GM19372 (cell line): Measurements from ENCODE around the gene TNFSF9.
"Not testable (repeated sequence)": the region's sequence is repeated elsewhere in the genome, so short reads cannot be mapped to it uniquely, and the experiment has no call there.

Experiments
- ATAC-seq: cut with Tn5 transposase; IDR thresholded peaks from one replicate; pipeline ENCODE4 v1.9.1; 2021; ENCODE audit warnings: mild to moderate bottlenecking, low read depth, moderate library complexity; ENCODE audit not compliant: unreplicated experiment

Gene TNFSF9

DNA sequence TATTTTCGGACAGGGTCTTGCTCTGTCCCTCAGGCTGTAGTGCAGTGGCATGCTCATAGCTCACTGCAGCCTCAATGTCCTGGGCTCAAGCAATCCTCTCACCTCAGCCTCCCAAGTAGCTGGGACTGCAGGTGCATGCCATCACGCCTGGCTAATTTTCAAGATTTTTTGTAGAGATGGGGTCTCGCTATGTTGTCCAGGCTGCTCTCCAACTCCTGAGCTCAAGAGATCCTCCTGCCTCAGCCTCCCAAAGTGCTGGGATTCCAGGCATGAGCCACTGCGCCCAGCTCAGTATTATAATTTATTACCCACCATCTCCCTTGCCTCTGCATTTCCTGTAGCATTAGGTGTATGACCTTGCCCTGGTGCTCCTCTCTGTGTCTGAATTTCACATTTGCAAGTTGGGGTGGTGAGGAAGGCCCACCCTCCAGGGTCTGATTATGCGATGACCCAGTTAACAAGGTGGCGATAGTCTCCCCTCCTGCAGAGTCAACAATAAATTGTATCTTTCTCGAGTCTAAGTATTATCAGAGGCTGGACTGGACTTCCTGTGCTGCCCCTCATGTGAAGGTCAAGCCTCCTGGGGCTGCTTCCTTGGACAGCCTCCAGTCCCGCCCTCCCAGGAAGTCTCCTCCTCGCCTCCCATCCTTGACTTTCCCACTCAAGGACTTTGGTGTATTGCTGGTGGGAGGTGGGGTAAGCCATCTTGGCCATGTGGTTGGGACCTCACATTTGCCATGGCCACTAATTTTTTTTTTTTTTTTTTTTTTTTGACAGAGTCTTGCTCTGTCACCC lies 27.2 kb upstream of the TNFSF9 start:
- no peak for ATAC-seq

- ATAC-seq: not testable (repeated sequence)
These were observed 22.6 kb upstream of the TNFSF9 start for GRCh38 chr19:6508028-6508771.

- no peak for ATAC-seq
These were observed 21.5 kb upstream of the TNFSF9 start for GRCh38 chr19:6509118-6509971.

DNA sequence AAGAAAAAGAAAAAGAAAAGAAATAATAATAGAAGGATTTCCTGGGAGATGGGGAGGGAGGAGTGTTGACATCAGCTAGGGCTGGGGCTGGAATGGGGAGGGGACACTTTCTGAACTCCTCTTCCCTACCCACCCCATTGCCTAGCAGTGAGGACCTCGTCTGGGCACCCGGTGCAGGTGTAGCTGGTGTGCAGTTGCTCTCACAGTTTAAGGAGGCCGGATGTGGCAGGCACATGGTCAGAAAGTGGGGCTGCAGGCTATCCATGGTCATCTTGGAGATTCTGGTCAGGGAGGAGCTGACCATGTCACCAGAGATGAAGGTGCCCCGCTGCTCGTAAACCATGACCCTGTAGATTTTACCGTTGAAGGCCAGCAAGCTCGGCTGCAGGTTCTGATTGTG lies 20.2 kb upstream of the TNFSF9 start:
- no peak for ATAC-seq

GRCh38 chr19:6514089-6514488 lies 16.7 kb upstream of the TNFSF9 start:
- ATAC-seq: no peak

- ATAC-seq: no peak
These were observed 15.8 kb upstream of the TNFSF9 start for GRCh38 chr19:6514926-6515544.

DNA sequence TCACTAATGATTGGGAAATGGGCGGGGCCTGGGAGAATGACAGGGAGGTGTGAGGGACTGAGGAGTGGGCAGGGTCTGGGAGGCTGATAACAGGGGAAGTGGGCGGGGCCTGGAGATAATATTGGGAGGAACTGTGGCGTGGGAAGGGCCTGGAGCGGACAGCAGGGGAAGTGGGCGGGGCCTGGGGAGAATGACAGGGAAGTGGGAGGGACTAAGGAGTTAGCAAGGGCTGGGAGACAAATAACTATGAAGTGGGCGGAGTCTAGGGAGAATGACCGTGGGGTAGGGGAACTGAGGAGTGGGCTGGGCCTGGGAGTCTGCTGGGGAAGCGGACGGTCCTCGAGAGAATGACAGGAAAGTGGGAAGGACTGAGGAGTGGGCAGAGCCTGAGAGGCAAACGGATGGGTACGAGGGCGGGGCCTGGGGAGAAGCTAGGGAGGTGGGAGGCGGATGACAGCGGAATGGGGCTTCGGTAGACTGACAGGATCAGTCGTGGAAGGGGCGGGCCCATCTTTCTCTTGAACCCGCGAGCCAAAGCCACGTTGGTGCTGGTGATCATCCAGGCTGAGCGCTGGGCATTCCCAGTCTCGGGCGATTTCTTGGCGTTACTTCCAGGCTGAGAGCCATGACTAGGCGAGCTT lies 14.7 kb upstream of the TNFSF9 start:
- no peak for ATAC-seq

DNA sequence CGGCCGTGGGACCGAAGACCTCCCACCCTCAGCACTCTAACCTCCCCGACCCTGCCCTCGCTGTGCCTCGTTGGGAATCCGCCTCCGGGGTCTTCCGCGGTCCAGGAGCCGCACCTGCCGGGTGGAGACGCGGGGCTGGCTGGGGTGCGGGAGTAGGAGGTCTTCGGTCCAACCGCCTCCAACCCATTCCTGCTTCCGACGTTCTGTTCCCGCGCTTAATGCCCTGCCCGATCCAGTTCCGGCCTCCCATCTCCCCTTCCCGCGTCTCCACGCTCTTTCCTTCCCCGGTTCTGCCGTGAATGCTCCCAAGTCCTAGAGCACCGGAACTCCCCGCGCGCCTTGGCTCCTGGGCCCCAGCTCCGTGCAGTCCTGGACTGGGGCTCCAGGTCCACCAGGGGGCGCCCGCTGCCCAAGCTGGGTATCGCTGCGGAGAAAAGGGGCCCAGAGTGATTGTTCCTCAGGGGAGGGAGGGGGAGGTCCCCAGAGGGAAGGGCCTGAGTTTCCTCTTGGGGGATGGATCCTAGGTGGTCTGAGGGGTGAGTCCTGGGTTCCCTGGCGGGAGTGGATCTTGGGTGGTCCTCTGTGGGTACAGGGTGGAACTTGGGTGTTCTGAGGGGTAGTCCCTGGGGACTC lies 14.1 kb upstream of the TNFSF9 start:
- ATAC-seq: peak; percentile 43

DNA sequence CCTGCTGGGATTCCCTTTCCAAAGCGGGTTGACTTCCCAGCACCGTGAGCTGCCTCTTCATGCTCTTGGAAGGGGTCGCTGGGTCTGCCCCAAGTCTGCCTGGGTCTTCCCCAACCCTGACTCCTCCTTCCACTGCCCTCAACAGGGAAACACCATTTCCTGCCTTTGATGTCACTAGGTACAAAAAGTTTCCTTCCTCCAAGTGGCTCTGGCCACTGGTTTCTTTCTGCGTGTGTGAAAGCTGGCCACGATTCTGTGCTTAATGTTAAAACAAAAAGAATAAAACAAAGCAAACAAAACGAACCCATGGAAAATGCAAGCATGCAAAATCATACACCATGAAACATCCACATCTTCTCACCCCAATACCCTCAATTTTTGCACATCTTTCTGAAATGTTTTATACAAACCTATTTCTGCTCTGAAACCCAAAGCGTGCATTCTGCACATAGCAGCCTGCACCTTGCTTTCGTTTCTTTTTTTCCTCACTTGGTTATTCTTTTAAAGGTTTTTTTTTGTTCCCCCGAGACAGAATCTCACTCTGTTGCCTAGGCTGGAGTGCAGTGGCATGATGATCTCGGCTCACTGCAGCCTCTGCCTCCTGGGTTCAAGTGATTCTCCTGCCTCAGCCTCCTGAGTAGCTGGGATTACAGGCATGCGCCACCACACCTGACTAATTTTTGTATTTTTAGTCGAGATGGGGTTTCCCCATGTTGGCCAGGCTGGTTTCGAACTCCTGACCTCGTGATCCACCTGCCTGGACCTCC lies 12.5 kb upstream of the TNFSF9 start:
- no peak for ATAC-seq

DNA sequence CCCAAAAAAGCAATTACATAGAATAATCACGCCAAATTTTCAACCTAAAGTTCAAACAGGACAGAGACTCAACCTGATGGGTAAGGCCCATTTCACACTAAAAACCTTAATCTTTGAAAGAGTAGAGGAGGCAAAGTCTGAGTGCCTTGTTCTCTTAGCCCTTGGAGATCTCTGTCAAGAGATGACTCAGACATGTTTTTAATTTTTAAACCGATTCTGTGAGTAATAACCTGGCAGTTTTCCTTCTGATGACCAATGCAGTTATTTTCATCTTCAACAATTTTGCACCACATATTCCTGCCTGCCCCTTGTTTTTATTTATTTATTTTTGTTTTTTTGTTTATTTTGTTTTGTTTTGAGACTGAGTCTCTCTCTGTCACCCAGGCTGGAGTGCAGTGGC lies 11.5 kb upstream of the TNFSF9 start:
- ATAC-seq: no peak

GRCh38 chr19:6521718-6522646 lies 8.8 kb upstream of the TNFSF9 start:
- no peak for ATAC-seq

DNA sequence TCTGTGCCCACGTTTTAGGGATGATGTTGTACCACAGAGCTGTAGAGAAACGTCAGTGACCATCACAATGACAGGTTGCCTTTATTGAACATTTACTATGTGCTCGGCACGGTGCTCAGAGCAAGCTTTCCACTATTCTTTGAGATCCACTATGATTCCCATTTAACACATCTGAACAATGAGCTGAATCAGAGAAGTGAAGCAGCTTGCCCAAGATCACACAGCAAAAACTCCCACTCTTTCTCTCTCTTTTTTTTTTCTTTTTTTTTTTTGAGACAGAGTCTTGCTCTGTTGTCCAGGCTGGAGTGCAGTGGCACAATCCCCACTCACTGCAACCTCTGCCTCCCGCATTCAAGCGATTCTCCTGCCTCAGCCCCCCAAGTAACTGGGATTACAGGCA lies 8.1 kb upstream of the TNFSF9 start:
- no peak for ATAC-seq

DNA sequence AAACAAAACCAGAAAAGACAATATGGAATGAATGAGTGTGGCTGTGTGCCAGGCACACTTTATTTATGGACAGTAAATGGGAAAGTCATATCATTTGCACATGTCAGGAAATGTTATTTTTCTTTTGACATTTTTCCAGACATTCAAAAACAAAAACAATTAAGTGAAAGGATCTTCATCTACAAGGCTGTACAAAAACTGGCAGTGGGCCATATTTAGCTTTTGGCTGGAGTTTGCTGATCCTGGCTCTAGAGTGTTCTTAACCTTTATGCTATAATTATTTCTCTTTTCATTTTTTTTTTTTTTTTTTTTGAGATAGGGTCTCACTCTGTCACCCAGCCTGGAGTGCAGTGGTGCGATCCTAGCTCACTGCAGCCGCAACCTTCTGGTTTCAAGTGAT lies 6.5 kb upstream of the TNFSF9 start:
- ATAC-seq: no peak

- ATAC-seq: no peak
These were observed 2.8 kb upstream of the TNFSF9 start for GRCh38 chr19:6527893-6528543.

DNA sequence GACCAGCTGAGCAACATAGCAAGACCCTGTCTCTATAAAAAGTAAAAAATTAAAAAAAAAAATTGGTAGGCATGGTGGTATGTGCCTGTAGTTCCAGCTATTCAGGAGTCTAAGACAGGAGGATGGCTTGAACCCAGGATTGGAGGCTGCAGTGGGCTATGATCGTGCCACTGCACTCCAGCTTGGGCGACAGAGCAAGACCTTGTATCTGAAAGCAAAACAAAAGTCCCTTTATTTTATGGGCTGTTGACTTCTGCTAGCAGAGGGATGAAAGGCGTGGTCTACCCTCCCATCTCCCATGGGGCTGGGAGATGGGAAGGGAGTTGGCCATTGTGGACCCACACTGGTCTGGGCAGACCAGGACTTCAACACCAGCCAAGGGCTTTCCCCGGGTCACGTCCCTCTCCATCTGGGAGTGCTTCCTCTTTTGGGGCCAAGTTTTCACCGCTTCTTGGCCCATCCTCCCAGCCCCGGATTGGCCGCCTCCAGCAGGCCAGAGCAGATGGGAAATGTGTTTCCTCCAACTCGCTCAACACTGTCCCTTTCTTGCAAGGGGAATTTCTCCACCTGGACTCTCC lies 2.2 kb upstream of the TNFSF9 start:
- no peak for ATAC-seq

DNA sequence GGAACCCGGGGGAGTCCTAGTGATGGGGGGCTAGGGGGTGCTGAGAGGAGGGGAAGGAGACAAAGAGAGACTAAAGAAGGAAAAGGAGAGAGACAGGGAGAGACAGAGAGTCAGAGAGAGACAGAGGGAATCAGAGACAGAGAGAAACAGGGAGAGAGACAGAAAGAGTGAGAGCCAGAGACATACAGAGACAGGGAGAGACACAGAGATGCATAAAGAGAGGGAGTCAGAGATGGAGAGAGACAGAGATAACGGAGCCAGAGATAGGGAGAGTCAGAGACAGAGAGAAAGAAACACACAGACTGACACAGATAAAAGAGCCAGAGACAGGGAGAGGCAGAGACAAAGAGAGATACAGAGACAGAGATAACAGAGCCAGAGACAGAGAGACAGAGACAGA lies 1.5 kb upstream of the TNFSF9 start:
- no peak for ATAC-seq

DNA sequence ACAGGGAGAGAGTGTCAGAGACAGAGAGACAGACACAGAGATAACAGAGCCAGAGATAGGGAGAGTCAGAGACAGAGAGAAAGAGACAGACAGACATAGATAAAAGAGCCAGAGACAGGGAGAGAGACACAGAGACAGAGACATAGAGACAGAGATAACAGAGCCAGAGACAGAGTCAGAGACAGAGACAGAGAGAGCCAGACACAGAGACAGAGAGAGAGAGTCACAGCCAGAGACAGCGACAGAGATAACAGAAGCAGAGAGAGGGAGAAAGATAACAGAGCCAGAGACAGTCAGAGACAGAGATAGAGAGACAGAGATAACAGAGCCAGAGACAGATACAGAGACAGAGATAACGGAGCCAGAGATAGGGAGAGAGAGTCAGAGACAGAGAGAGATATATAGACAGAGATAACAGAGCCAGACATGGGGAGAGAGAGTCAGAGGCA lies 865 bp upstream of the TNFSF9 start:
- ATAC-seq: no peak
